Gastrocnemius medialis (tissue), 4 donors: ENCODE data around the gene NOTCH1.

ENCODE experiments used
- POLR2A ChIP-seq, 2 donors: fragments of 450-650 bp; IDR thresholded peaks; one replicate each; pipeline ENCODE4 v1.6.1; 2017; ENCODE audit warnings: antibody characterized with exemption in 2 of 2, mild to moderate bottlenecking in 2 of 2, moderate library complexity in 2 of 2
- TF ChIP-seq, protein P1 (sequence below), 5 experiments: fragments of 450-650 bp in 3 of 5; fragments of 200-600 bp in 2 of 5; sonication (generic) in 2 of 5; IDR thresholded peaks in 4 of 5; conservative IDR thresholded peaks in 1 of 5; 1 replicate in 4 of 5; 2 replicates in 1 of 5; pipeline ENCODE4 v1.5.1; 2016 to 2019; ENCODE audit warnings: antibody characterized with exemption in 5 of 5, mild to moderate bottlenecking in 3 of 5, moderate library complexity in 3 of 5

DNA sequence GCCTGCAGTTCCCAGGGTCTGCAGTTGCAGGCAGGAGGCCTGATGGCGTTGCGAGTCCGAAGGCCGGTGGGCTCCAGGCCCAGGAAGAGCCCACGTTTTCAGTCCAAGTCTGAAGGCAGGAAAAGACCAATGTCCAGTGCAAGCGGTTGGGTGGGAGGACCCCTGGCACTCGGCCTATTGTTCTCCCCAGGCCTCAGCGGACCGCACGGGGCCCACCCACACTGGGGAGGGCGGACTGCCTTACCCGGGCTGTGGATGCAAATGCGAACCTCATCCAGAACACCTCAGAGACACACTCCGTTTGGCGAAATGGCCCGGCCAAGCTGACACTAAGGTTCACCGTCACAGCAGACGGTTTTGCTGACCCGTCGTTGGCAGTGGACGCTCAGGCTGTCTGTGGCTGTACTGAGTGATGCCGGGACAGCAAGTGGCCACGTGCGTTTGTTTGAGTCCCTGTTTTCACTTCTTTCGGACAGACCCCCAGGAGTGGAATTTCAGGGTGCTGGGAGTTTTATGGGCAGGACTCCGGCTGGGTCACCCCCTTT lies 52.8 kb downstream of the NOTCH1 start:
- TF ChIP-seq, protein P1, sequence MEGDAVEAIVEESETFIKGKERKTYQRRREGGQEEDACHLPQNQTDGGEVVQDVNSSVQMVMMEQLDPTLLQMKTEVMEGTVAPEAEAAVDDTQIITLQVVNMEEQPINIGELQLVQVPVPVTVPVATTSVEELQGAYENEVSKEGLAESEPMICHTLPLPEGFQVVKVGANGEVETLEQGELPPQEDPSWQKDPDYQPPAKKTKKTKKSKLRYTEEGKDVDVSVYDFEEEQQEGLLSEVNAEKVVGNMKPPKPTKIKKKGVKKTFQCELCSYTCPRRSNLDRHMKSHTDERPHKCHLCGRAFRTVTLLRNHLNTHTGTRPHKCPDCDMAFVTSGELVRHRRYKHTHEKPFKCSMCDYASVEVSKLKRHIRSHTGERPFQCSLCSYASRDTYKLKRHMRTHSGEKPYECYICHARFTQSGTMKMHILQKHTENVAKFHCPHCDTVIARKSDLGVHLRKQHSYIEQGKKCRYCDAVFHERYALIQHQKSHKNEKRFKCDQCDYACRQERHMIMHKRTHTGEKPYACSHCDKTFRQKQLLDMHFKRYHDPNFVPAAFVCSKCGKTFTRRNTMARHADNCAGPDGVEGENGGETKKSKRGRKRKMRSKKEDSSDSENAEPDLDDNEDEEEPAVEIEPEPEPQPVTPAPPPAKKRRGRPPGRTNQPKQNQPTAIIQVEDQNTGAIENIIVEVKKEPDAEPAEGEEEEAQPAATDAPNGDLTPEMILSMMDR (IDR thresholded peaks at IDR 0.05 in 4 of 5, conservative IDR thresholded peaks at IDR 0.05 in 1 of 5): no peak
- no peak for TF ChIP-seq POLR2A (IDR thresholded peaks at IDR 0.05)
